ENCODE data around the gene FOXE3.
"Not testable (repeated sequence)": the region's sequence is repeated elsewhere in the genome, so short reads cannot be mapped to it uniquely, and the experiment has no call there.

FOXE3 gene

GRCh38 chr1:47449822-47450552, 33.9 kb downstream of the FOXE3 start:
- DNase-seq (ENCODE audit: low read depth): no peak

- no peak for DNase-seq (ENCODE audit: low read depth)
These were observed 34.5 kb downstream of the FOXE3 start for GRCh38 chr1:47450606-47451005.

GRCh38 chr1:47452426-47452825, 36.3 kb downstream of the FOXE3 start:
- DNase-seq (ENCODE audit: low read depth): no peak

- not testable (repeated sequence) for DNase-seq (ENCODE audit: low read depth)
These were observed 37.8 kb downstream of the FOXE3 start for GRCh38 chr1:47453910-47454309.

GRCh38 chr1:47456250-47456649, 40.2 kb downstream of the FOXE3 start:
- DNase-seq (ENCODE audit: low read depth): no peak

GRCh38 chr1:47457547-47457946, 41.5 kb downstream of the FOXE3 start:
- DNase-seq (ENCODE audit: low read depth): not testable (repeated sequence)

- DNase-seq (ENCODE audit: low read depth): no peak
These were observed 43.2 kb downstream of the FOXE3 start for GRCh38 chr1:47459253-47459788.

- DNase-seq (ENCODE audit: low read depth): no peak
These were observed 44.0 kb downstream of the FOXE3 start for GRCh38 chr1:47460040-47460439.

- no peak for DNase-seq (ENCODE audit: low read depth)
These were observed 44.4 kb downstream of the FOXE3 start for GRCh38 chr1:47460456-47460855.

GRCh38 chr1:47465605-47466004, 49.5 kb downstream of the FOXE3 start:
- DNase-seq (ENCODE audit: low read depth): no peak

All from stimulated activated CD8-positive, alpha-beta memory T cell treated with anti-CD3 and anti-CD28 coated beads, Interleukin-4, amount 100 ng/mL, for 24 hours (primary cell).